Tibial nerve (tissue), 4 donors: ENCODE data around the gene OTOP2.

Experiments used
- CTCF ChIP-seq, 5 experiments: fragments of 200-600 bp in 3 of 5; fragments of 450-650 bp in 2 of 5; sonication (generic) in 3 of 5; IDR thresholded peaks; one replicate each; pipeline ENCODE4 v1.5.1; 2016 to 2019; ENCODE audit warnings: antibody characterized with exemption in 5 of 5, mild to moderate bottlenecking in 3 of 5, moderate library complexity in 2 of 5
- EP300 ChIP-seq, 2 donors: sonication (generic); formaldehyde crosslinking; IDR thresholded peaks; one replicate each; pipeline ENCODE4 v1.6.1; 2017; ENCODE audit warnings: antibody characterized with exemption in 2 of 2, mild to moderate bottlenecking in 1 of 2
- POLR2A ChIP-seq, 2 donors: fragments of 450-650 bp; IDR thresholded peaks; one replicate each; pipeline ENCODE4 v1.6.1; 2017; ENCODE audit warnings: antibody characterized with exemption in 2 of 2, mild to moderate bottlenecking in 2 of 2, moderate library complexity in 2 of 2

- TF ChIP-seq CTCF (IDR thresholded peaks at IDR 0.05): no peak
- TF ChIP-seq POLR2A (IDR thresholded peaks at IDR 0.05): no peak
- no peak for TF ChIP-seq EP300 (IDR thresholded peaks at IDR 0.05)
These were observed 32.0 kb downstream of the OTOP2 start for GRCh38 chr17:74956093-74956492.
